Hepatocyte (in vitro differentiated cells): ENCODE results near the gene AKAP13. TPM values are rescaled to one million over a fixed set of nuclear protein-coding genes. Genes with fewer than 3 reads are reported as not detected.

Source experiments
- DNase-seq: peaks from one replicate; pipeline ENCODE4 v3.0.0-alpha.2; 2016; ENCODE audit warnings: low spot score
- H2AFZ ChIP-seq: fragments of 200-600 bp; sonication (generic); 2 replicates; pipeline ENCODE4 v1.6.0; 2016; ENCODE audit warnings: antibody characterized with exemption, mild to moderate bottlenecking
- H3K27ac ChIP-seq: fragments of 200-600 bp; sonication (generic); 2 replicates; pipeline ENCODE4 v1.5.1; 2016; ENCODE audit warnings: mild to moderate bottlenecking
- H3K27me3 ChIP-seq: fragments of 200-600 bp; sonication (generic); 2 replicates; pipeline ENCODE4 v1.6.1; 2016
- H3K36me3 ChIP-seq: fragments of 200-600 bp; sonication (generic); replicated peaks from 2 replicates; pipeline ENCODE4 v1.5.1; 2016; ENCODE audit warnings: low read depth; ENCODE audit not compliant: insufficient read depth
- H3K4me1 ChIP-seq: fragments of 200-600 bp; sonication (generic); 2 replicates; pipeline ENCODE4 v1.5.1; 2016; ENCODE audit warnings: mild to moderate bottlenecking, moderate library complexity; ENCODE audit not compliant: insufficient read depth
- H3K4me2 ChIP-seq: fragments of 200-600 bp; sonication (generic); 2 replicates; pipeline ENCODE4 v1.6.0; 2016
- H3K4me3 ChIP-seq: fragments of 200-600 bp; sonication (generic); 2 replicates; pipeline ENCODE4 v1.5.1; 2016; ENCODE audit warnings: mild to moderate bottlenecking
- H3K79me2 ChIP-seq: fragments of 200-600 bp; sonication (generic); 2 replicates; pipeline ENCODE4 v1.6.0; 2017; ENCODE audit warnings: mild to moderate bottlenecking
- H3K9me2 ChIP-seq: fragments of 200-600 bp; sonication (generic); replicated peaks from 2 replicates; pipeline ENCODE4 v1.6.0; 2017; ENCODE audit warnings: mild to moderate bottlenecking; ENCODE audit not compliant: insufficient read depth
- H3K9me3 ChIP-seq: fragments of 200-600 bp; sonication (generic); 2 replicates; pipeline ENCODE4 v1.5.1; 2016; ENCODE audit warnings: low read depth, mild to moderate bottlenecking
- H4K20me1 ChIP-seq: fragments of 200-600 bp; sonication (generic); 2 replicates; pipeline ENCODE4 v1.6.0; 2016; ENCODE audit warnings: mild to moderate bottlenecking; ENCODE audit not compliant: insufficient read depth, poor library complexity, severe bottlenecking
- CTCF ChIP-seq: fragments of 200-600 bp; sonication (generic); IDR thresholded peaks from 2 replicates; pipeline ENCODE4 v1.5.1; 2016; ENCODE audit warnings: antibody characterized with exemption, mild to moderate bottlenecking; ENCODE audit not compliant: poor library complexity
- EZH2 ChIP-seq: fragments of 200-600 bp; sonication (generic); IDR thresholded peaks from 2 replicates; pipeline ENCODE4 v1.6.1; 2016; ENCODE audit warnings: antibody characterized with exemption, mild to moderate bottlenecking, borderline replicate concordance
- EZH2phosphoT487 ChIP-seq: fragments of 200-600 bp; sonication (generic); IDR thresholded peaks from one replicate; pipeline ENCODE4 v1.6.1; 2018; ENCODE audit warnings: antibody characterized with exemption, mild to moderate bottlenecking, low read depth, moderate library complexity; ENCODE audit not compliant: unreplicated experiment, severe bottlenecking
- whole genome bisulfite sequencing: methylation state at CpG from one replicate; pipeline ENCODE4 v1.1.6; 2016; ENCODE audit warnings: low lambda C conversion rate; ENCODE audit errors: missing lambda C conversion rate; 5-methylcytosine and 5-hydroxymethylcytosine counted together
- polyA plus RNA-seq: library from polyadenylated mRNA; unstranded; fragments of >200 nt; fragmentation: Nextera tagmentation; extraction: Ambion mirVana; gene quantifications from 2 replicates; pipeline ENCODE4 v1.2.1, GENCODE V29; 2016
- total RNA-seq: library from RNA; depleted of rRNA; stranded (reverse); fragments of >200 nt; gene quantifications from 2 replicates; pipeline ENCODE4 v1.2.3, GENCODE V29; 2014

AKAP13 gene
- total and polyA plus RNA-seq, 2 experiments from 2014 or later = 55.6 to 80.9 TPM

- Histone ChIP-seq H2AFZ (no peak overlapping the region), H3K27ac (no peak overlapping the region), H3K36me3 (no peaks in the 10 kb centered on the region), H3K9me3 (no peaks in the 10 kb centered on the region), H3K9me2 (no peaks in the 10 kb centered on the region), H3K4me1 (no peaks in the 10 kb centered on the region), H4K20me1 (no peaks in the 10 kb centered on the region), H3K4me2 (no peak overlapping the region), H3K4me3 (no peak overlapping the region), H3K27me3 (no peaks in the 10 kb centered on the region), H3K79me2 (peaks cover 32% of the 10 kb centered on the region)
- TF ChIP-seq EZH2 (no peak), CTCF (no peak), EZH2phosphoT487 (no peak)
- DNase-seq = no peak
- WGBS = 97% methylated on average over 27 of the region's 32 CpGs
These were observed 388.3 kb downstream of the AKAP13 start for GRCh38 chr15:85768595-85769168.

GRCh38 chr15:85769182-85769900, 388.9 kb downstream of the AKAP13 start:
- no peak for DNase-seq
- Histone ChIP-seq H3K36me3 (no peaks in the 10 kb centered on the region), H3K9me3 (no peaks in the 10 kb centered on the region), H2AFZ (no peak overlapping the region), H4K20me1 (no peaks in the 10 kb centered on the region), H3K27ac (no peak overlapping the region), H3K79me2 (peaks cover 39% of the 10 kb centered on the region), H3K4me3 (no peak overlapping the region), H3K9me2 (no peaks in the 10 kb centered on the region), H3K4me2 (no peak overlapping the region), H3K4me1 (no peaks in the 10 kb centered on the region), H3K27me3 (no peaks in the 10 kb centered on the region)
- TF ChIP-seq EZH2 (no peak), CTCF (no peak), EZH2phosphoT487 (no peak)
- 98% methylated on average over 40 of the region's 42 CpGs for WGBS

GRCh38 chr15:85770096-85771041, 390.0 kb downstream of the AKAP13 start:
- H4K20me1 ChIP-seq = no peaks in the 10 kb centered on the region
- no peak for TF ChIP-seq EZH2
- no peak for TF ChIP-seq EZH2phosphoT487
- TF ChIP-seq CTCF = no peak
- 93% methylated on average over 21 of the region's 21 CpGs for WGBS
- no peaks in the 10 kb centered on the region for H3K9me2 ChIP-seq
- no peak for DNase-seq
- H3K9me3 ChIP-seq = no peaks in the 10 kb centered on the region
- H3K27me3 ChIP-seq = no peaks in the 10 kb centered on the region
- H3K27ac ChIP-seq = no peak overlapping the region
- H3K79me2 ChIP-seq = peaks cover 46% of the 10 kb centered on the region
- no peak overlapping the region for H3K4me3 ChIP-seq
- no peak overlapping the region for H3K4me2 ChIP-seq
- no peak overlapping the region for H2AFZ ChIP-seq
- no peaks in the 10 kb centered on the region for H3K4me1 ChIP-seq
- H3K36me3 ChIP-seq = no peaks in the 10 kb centered on the region
